ENCODE measurements around the gene GAB2.

Gene GAB2

DNA sequence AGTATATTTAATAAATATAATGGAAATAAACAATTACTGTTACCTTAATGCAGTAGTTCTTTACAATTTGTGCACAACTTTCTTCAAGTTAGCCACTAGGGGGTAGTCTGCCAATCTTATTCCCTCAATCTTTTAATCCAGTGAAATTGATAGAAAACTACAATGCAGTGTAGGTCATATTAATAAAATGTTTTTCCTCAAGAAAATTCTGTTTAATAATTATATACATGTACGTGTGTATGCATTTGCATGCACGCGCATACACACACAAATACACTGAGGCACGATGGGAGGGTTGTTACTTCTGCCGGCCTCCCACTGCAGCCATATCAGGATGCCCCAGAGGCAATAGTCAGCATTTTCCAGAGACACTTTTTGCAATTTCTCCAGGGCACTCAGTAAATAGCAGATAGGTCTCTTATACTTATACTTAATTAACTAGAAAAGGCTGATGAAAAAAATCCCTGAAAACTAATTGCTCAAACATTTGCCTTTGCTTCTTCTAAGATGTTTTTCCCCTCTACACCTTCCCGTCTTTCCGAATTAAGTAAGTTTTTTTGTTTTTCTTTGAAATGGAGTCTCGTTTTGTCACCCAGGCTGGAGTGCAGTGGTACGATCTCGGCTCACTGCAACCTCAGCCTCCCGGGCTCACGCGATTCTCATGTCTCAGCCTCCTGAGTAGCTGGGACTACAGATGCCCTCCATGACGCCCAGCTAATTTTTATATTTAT, 3.1 kb downstream of the GAB2 start:
- Histone ChIP-seq H3K36me3 (ENCODE audit: insufficient read depth, low read length) (no peaks in the 10 kb centered on the region), H3K4me1 (ENCODE audit: control insufficient read depth, insufficient read depth, low read length) (peaks cover 22% of the 10 kb centered on the region), H3K9me3 (replicated peaks; ENCODE audit: low read length) (no peaks in the 10 kb centered on the region), H3K9ac (ENCODE audit: low read depth, low read length) (no peak overlapping the region), H3K27me3 (ENCODE audit: control insufficient read depth, insufficient read depth, low read length) (no peaks in the 10 kb centered on the region), H3K4me2 (ENCODE audit: low read length) (no peak overlapping the region), H3K4me3 (ENCODE audit: low read length) (no peak overlapping the region)

DNA sequence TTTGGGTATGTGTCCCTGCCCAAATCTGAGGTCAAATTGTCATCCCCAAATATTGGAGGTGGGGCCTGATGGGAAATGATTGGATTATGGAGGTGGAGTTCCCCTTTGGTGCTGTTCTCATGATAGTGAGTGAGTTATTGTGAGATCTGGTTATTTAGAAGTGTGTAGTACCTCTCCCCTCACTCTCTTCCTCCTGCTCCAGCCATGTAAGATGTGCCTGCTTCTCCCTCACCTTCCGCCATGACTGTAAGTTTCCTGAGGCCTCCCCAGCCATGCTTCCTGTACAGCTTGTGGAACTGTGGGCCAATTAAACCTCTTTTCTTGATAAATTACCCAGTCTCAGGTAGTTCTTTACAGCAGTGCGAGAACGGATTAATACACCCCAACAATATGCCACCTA, 9.0 kb downstream of the GAB2 start:
- H3K4me3 ChIP-seq (ENCODE audit: low read length) = no peak overlapping the region
- no peaks in the 10 kb centered on the region for H3K36me3 ChIP-seq (ENCODE audit: insufficient read depth, low read length)
- H3K27me3 ChIP-seq (ENCODE audit: control insufficient read depth, insufficient read depth, low read length) = no peaks in the 10 kb centered on the region

DNA sequence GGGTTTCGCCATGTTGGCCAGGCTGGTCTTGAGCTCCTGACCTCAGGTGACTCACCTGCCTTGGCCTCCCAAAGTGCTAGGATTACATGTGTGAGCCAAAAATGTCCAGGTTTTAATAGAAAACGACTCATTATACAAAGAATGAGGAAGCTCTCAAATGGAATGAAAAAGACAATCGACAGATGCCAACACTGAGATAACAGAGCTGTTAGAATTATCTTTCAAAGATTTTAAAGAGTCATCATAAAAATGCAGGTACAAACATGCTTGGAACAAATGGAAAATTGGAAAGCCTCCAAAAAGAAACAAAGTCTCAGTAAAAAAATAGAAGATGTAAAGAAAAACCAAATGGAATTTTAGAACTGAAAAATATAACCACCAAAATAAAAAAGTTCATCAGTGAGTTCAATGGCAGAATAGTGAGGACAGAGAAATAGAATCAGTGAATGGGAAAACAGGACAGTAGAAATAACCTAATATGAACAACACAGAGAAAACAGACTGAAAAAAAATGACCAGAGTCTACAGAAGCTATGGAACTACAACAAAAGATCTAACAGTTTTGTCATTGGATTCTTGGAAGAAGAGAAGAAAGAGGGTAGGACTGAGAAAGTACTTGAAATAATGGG, 10.9 kb downstream of the GAB2 start:
- H3K36me3 ChIP-seq (ENCODE audit: insufficient read depth, low read length) = no peaks in the 10 kb centered on the region
- no peaks in the 10 kb centered on the region for H3K9me3 ChIP-seq (replicated peaks; ENCODE audit: low read length)
- no peaks in the 10 kb centered on the region for H3K4me1 ChIP-seq (ENCODE audit: control insufficient read depth, insufficient read depth, low read length)
- H3K4me3 ChIP-seq (ENCODE audit: low read length) = no peak overlapping the region
- no peak overlapping the region for H3K4me2 ChIP-seq (ENCODE audit: low read length)
- no peaks in the 10 kb centered on the region for H3K27me3 ChIP-seq (ENCODE audit: control insufficient read depth, insufficient read depth, low read length)
- no peak overlapping the region for H3K9ac ChIP-seq (ENCODE audit: low read depth, low read length)

More for the DNA sequence above, 9.0 kb downstream of the GAB2 start:
- Histone ChIP-seq H3K4me2 (ENCODE audit: low read length) (no peak overlapping the region), H3K9ac (ENCODE audit: low read depth, low read length) (no peak overlapping the region), H3K9me3 (replicated peaks; ENCODE audit: low read length) (no peaks in the 10 kb centered on the region), H3K4me1 (ENCODE audit: control insufficient read depth, insufficient read depth, low read length) (no peaks in the 10 kb centered on the region)

DNA sequence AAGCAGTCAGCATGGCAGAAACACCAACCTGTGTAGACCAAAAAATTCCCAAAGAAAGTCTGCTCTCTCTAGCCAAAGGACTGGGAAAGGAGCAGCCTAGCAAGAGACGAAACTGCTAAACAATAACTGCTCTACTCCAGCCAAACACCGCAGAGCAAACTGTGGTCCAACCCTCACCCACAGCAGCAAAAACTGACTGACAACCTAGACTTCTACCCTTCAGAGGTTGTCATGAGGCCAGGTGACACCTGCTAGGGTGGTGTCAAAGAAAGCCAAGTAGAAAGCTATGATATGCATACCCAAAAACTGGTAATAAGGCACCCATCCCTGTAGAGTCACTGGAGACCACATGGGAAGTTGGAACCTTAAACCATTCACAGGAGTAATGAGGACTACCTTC, 11.8 kb downstream of the GAB2 start:
- H3K4me3 ChIP-seq (ENCODE audit: low read length) = no peak overlapping the region
- no peak overlapping the region for H3K4me2 ChIP-seq (ENCODE audit: low read length)
- no peaks in the 10 kb centered on the region for H3K4me1 ChIP-seq (ENCODE audit: control insufficient read depth, insufficient read depth, low read length)
- no peaks in the 10 kb centered on the region for H3K9me3 ChIP-seq (replicated peaks; ENCODE audit: low read length)
- H3K9ac ChIP-seq (ENCODE audit: low read depth, low read length) = no peak overlapping the region
- no peaks in the 10 kb centered on the region for H3K27me3 ChIP-seq (ENCODE audit: control insufficient read depth, insufficient read depth, low read length)
- no peaks in the 10 kb centered on the region for H3K36me3 ChIP-seq (ENCODE audit: insufficient read depth, low read length)

DNA sequence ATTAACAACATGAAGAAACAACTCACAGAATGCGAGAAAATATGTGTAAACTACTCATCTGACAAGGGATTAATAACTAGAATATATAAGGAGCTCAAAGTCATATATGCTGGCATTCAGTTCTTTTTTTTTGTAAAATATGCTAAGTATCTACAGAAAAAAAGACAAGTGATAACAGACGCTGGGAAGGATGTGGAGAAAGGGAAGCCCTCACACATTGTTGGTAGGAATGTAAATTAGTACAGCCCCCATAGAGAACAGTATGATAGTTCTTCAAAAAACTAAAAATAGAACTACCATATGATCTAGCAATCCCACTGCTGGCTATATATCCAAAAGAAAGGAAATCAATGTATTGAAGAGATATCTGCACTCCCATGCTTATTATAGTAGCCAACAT, 13.8 kb downstream of the GAB2 start:
- Histone ChIP-seq H3K36me3 (ENCODE audit: insufficient read depth, low read length) (no peaks in the 10 kb centered on the region), H3K4me1 (ENCODE audit: control insufficient read depth, insufficient read depth, low read length) (no peaks in the 10 kb centered on the region), H3K27me3 (ENCODE audit: control insufficient read depth, insufficient read depth, low read length) (no peaks in the 10 kb centered on the region), H3K4me2 (ENCODE audit: low read length) (no peak overlapping the region), H3K9ac (ENCODE audit: low read depth, low read length) (no peak overlapping the region), H3K9me3 (replicated peaks; ENCODE audit: low read length) (no peaks in the 10 kb centered on the region), H3K4me3 (ENCODE audit: low read length) (no peak overlapping the region)

DNA sequence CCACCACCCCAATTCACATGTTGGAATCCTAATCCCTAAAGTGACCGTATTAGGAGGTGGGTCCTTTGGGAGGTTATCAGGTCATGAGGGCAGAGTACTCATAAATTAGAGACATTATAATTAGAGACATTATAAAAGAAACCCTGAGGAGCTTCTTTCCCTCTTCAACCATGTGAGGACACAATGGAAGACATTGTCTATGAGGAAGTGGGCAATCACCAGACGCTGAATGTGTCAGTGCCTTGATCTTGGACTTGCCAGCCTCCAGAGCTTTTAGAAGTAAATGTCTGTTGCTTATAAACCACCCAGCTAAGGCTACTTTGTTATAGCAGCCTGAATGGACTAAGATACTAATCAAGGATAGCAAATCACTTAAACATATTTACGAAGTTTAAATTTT, 14.8 kb downstream of the GAB2 start:
- Histone ChIP-seq H3K4me1 (ENCODE audit: control insufficient read depth, insufficient read depth, low read length) (no peaks in the 10 kb centered on the region), H3K36me3 (ENCODE audit: insufficient read depth, low read length) (no peaks in the 10 kb centered on the region), H3K4me2 (ENCODE audit: low read length) (no peak overlapping the region), H3K4me3 (ENCODE audit: low read length) (no peak overlapping the region), H3K9ac (ENCODE audit: low read depth, low read length) (no peak overlapping the region), H3K27me3 (ENCODE audit: control insufficient read depth, insufficient read depth, low read length) (no peaks in the 10 kb centered on the region), H3K9me3 (replicated peaks; ENCODE audit: low read length) (no peaks in the 10 kb centered on the region)

DNA sequence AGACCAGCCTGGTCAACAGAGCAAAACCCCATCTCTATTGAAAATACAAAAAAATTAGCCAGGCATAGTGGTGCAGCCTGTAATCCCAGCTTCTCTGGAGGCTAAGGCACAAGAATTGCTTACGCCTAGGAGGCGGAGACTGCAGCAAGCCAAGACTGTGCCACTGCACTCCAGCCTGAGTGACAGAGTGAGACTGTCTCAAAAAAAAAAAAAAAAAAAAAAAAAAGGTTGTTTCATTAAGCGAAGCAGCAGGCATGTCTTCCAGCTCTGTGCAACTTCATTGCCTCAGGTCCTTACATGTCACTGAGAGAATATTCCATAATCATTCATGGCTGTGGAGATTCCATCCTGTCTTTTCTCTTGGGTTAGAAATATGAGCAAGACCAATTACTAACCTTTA, 16.9 kb downstream of the GAB2 start:
- no peaks in the 10 kb centered on the region for H3K4me1 ChIP-seq (ENCODE audit: control insufficient read depth, insufficient read depth, low read length)
- no peaks in the 10 kb centered on the region for H3K27me3 ChIP-seq (ENCODE audit: control insufficient read depth, insufficient read depth, low read length)
- no peaks in the 10 kb centered on the region for H3K36me3 ChIP-seq (ENCODE audit: insufficient read depth, low read length)
- H3K4me2 ChIP-seq (ENCODE audit: low read length) = no peak overlapping the region
- no peak overlapping the region for H3K4me3 ChIP-seq (ENCODE audit: low read length)
- no peaks in the 10 kb centered on the region for H3K9me3 ChIP-seq (replicated peaks; ENCODE audit: low read length)
- no peak overlapping the region for H3K9ac ChIP-seq (ENCODE audit: low read depth, low read length)

DNA sequence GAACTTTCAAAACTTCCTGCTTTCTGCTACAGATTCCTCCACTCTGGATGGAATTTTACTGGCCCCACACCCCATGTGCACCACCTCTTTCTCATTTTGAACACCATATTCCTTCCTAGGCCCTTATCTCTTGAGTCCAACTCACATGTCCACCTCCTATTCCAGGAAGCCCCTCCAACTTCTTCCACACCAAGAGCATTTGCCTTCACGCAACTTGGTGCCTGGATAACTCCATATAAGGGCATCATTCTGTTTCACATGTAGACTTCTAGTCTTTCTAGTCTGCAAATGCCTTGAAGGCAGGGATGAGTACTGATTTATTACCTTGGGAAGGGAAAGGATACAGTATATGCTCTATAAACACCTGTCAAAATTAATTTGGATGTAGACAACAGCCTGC, 17.5 kb downstream of the GAB2 start:
- no peaks in the 10 kb centered on the region for H3K9me3 ChIP-seq (replicated peaks; ENCODE audit: low read length)
- no peaks in the 10 kb centered on the region for H3K27me3 ChIP-seq (ENCODE audit: control insufficient read depth, insufficient read depth, low read length)
- H3K4me3 ChIP-seq (ENCODE audit: low read length) = no peak overlapping the region
- no peak overlapping the region for H3K4me2 ChIP-seq (ENCODE audit: low read length)
- H3K9ac ChIP-seq (ENCODE audit: low read depth, low read length) = no peak overlapping the region
- H3K4me1 ChIP-seq (ENCODE audit: control insufficient read depth, insufficient read depth, low read length) = no peaks in the 10 kb centered on the region
- H3K36me3 ChIP-seq (ENCODE audit: insufficient read depth, low read length) = no peaks in the 10 kb centered on the region

DNA sequence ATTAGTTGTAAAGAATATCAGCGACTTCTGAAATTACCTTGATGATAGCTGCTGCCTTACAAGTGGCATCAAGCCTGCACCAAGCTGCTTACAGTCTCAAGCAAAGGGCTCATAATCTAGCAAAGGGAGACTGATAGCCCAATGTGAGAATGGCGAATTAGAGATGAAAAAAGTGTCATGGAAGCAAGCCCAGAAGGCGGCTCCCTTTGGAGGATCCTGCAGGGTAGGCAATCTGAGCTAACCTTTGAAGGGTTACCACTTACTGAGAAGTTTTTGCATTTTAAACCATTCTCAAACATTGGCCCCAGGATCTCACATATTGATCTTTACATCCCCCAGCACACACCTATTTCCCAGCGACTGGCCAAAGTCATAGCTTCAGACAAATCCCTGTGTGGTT, 18.5 kb downstream of the GAB2 start:
- Histone ChIP-seq H3K9me3 (replicated peaks; ENCODE audit: low read length) (no peaks in the 10 kb centered on the region), H3K4me3 (ENCODE audit: low read length) (no peak overlapping the region), H3K4me2 (ENCODE audit: low read length) (no peak overlapping the region), H3K27me3 (ENCODE audit: control insufficient read depth, insufficient read depth, low read length) (no peaks in the 10 kb centered on the region), H3K4me1 (ENCODE audit: control insufficient read depth, insufficient read depth, low read length) (no peaks in the 10 kb centered on the region), H3K36me3 (ENCODE audit: insufficient read depth, low read length) (no peaks in the 10 kb centered on the region), H3K9ac (ENCODE audit: low read depth, low read length) (no peak overlapping the region)

DNA sequence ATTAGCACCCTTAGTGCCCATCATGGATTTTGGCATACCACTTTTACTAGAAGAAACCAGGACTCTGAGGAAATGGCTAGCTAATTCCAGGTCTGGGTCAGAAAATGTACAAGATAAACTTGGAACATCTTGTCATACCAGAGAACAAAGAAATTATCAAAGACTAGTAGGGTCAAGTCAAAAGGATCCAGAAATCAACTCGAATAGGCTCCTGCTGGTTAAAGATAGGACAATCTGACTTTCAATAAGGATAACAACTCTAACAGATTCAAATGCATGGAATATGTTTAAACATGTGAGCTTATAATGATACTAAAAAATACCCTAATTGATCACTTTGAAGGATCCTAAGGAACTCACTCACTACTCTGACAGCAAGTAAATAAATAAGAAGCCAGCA, 18.9 kb downstream of the GAB2 start:
- Histone ChIP-seq H3K4me1 (ENCODE audit: control insufficient read depth, insufficient read depth, low read length) (no peaks in the 10 kb centered on the region), H3K36me3 (ENCODE audit: insufficient read depth, low read length) (no peaks in the 10 kb centered on the region), H3K4me2 (ENCODE audit: low read length) (no peak overlapping the region), H3K9ac (ENCODE audit: low read depth, low read length) (no peak overlapping the region), H3K27me3 (ENCODE audit: control insufficient read depth, insufficient read depth, low read length) (no peaks in the 10 kb centered on the region), H3K9me3 (replicated peaks; ENCODE audit: low read length) (no peaks in the 10 kb centered on the region), H3K4me3 (ENCODE audit: low read length) (no peak overlapping the region)

DNA sequence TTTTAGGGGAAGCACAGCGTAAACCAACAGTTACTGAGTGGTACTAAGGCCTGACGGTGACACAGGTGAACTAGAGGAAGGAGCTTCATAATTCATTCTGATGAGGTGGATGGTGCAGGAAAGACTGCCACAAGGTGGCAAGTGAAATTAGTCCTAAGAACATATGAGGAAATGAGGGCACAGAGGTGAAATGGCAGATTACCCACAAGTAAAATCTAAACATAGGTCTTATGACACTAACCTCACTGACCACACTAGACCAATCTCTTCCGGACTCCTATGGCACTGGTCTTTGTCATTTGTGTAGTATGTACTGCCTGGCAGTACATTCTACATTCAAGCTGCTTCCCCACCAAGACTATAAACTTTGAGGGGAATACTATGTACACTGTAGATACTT, 20.2 kb downstream of the GAB2 start:
- H3K27me3 ChIP-seq (ENCODE audit: control insufficient read depth, insufficient read depth, low read length) = no peaks in the 10 kb centered on the region
- H3K4me3 ChIP-seq (ENCODE audit: low read length) = no peak overlapping the region
- no peaks in the 10 kb centered on the region for H3K36me3 ChIP-seq (ENCODE audit: insufficient read depth, low read length)
- H3K4me1 ChIP-seq (ENCODE audit: control insufficient read depth, insufficient read depth, low read length) = no peaks in the 10 kb centered on the region
- no peak overlapping the region for H3K4me2 ChIP-seq (ENCODE audit: low read length)
- H3K9ac ChIP-seq (ENCODE audit: low read depth, low read length) = no peak overlapping the region
- no peaks in the 10 kb centered on the region for H3K9me3 ChIP-seq (replicated peaks; ENCODE audit: low read length)

DNA sequence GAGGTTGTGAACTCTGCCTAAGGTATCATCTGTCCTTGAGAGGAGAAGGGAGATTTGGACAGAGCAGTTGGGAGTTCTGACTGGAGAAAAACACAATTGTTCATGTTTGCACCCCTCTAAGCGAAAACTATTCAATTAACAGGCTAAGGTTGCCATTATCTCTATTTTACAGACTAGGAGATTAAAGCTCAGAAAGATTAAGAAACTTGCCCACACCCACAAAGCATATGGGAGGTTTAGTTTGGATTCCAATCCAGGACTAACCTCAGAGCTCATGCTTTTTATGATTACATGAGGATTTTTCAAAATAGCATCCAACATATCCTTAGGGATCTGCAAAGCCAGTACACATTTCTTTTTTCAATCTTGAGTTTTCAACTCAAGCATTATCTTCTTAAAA, 22.0 kb downstream of the GAB2 start:
- no peaks in the 10 kb centered on the region for H3K27me3 ChIP-seq (ENCODE audit: control insufficient read depth, insufficient read depth, low read length)
- H3K4me2 ChIP-seq (ENCODE audit: low read length) = no peak overlapping the region
- H3K9me3 ChIP-seq (replicated peaks; ENCODE audit: low read length) = no peaks in the 10 kb centered on the region
- H3K36me3 ChIP-seq (ENCODE audit: insufficient read depth, low read length) = no peaks in the 10 kb centered on the region
- H3K4me3 ChIP-seq (ENCODE audit: low read length) = no peak overlapping the region
- no peaks in the 10 kb centered on the region for H3K4me1 ChIP-seq (ENCODE audit: control insufficient read depth, insufficient read depth, low read length)
- H3K9ac ChIP-seq (ENCODE audit: low read depth, low read length) = no peak overlapping the region
